Fibroblast of mammary gland (primary cell): ENCODE measurements around the gene KLF13.

ENCODE experiments used
- DNase-seq: peaks from one replicate; pipeline ENCODE4 v3.0.0-alpha.2; 2010; ENCODE audit warnings: low read depth
- H3K4me3 ChIP-seq: 2 replicates; pipeline ENCODE4 v1.5.1; 2011; ENCODE audit warnings: low read depth, mild to moderate bottlenecking, low read length, moderate library complexity; ENCODE audit not compliant: control insufficient read depth
- TF ChIP-seq, protein P1 (sequence below): conservative IDR thresholded peaks from 2 replicates; pipeline ENCODE4 v1.5.1; 2011; ENCODE audit warnings: low read depth, low read length, inconsistent platforms; ENCODE audit not compliant: control insufficient read depth, insufficient read depth

KLF13 gene

GRCh38 chr15:31307270-31308184 is 19.1 kb upstream of the KLF13 start:
- TF ChIP-seq, protein P1, sequence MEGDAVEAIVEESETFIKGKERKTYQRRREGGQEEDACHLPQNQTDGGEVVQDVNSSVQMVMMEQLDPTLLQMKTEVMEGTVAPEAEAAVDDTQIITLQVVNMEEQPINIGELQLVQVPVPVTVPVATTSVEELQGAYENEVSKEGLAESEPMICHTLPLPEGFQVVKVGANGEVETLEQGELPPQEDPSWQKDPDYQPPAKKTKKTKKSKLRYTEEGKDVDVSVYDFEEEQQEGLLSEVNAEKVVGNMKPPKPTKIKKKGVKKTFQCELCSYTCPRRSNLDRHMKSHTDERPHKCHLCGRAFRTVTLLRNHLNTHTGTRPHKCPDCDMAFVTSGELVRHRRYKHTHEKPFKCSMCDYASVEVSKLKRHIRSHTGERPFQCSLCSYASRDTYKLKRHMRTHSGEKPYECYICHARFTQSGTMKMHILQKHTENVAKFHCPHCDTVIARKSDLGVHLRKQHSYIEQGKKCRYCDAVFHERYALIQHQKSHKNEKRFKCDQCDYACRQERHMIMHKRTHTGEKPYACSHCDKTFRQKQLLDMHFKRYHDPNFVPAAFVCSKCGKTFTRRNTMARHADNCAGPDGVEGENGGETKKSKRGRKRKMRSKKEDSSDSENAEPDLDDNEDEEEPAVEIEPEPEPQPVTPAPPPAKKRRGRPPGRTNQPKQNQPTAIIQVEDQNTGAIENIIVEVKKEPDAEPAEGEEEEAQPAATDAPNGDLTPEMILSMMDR = no peak
- DNase-seq = no peak
- H3K4me3 ChIP-seq = no peak overlapping the region

DNA sequence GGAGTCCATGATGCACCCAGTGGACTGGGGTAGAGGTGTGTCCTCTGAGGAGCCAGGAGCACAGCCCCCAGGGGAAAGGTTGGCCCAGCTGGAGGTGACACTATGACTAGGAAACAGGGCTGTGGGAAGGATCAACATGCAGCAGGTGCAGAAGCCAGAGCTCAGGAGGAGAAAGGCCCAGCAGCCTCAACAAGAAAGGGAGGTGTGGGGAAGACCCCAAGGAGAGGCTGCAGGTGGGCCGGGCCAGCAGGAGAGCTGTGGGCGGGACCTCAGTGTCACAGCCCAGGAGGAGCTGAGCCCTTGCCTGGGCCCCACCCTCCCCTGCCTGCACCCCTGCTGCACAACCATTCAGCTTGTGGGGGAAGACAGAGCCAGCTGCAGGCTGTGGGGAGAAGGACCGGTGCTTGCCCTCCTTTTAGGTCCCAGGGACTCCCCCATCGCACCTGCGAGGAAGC is 18.4 kb upstream of the KLF13 start:
- TF ChIP-seq, protein P1 = no peak
- H3K4me3 ChIP-seq = no peak overlapping the region
- DNase-seq = no peak

- DNase-seq = no peak
- H3K4me3 ChIP-seq = no peak overlapping the region
- TF ChIP-seq, protein P1 = no peak
These were observed 16.6 kb upstream of the KLF13 start for GRCh38 chr15:31309893-31310606.

DNA sequence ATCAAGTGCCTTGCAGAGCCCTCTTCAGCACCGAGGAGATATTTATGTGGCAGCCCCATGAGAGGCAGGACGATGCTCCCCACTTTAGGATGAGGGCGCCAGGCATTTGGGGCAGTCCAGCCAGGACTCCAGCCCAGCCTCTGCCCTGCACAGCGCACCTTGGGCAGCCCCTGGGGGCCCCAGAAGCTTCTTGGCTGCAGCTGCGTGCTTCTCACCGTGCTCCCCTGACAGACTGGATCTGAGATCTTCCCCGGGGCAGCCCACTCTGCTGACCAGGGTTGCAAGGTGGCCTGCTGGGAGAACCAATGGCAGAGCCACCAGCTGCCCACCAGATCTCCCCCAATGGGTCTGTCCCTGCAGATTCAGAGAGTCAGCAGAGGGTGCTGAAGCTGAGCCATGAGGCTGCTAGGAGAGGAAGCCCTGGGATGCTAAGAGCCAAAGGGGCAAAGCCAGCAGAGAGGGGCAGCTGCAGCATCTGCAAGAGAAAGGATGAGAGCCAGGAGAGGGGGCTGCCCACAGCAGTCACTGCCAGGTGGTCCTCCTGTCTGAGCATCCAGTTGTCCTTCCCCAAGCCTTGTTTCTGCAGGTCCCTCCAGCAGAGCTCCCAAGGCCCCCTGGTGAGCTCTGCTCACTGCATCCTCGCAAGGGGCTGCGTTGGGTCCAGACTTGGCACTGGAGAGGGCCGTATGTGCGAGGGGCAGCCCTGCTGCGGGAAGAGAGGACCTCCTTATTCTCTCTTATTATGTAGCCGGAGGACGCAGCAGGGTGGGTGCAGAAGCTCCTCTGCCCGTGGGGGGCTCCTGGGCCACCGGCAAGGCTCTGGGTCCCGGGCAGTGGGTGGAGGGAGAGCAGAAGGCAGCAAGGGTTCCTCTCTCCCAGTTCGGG is 14.7 kb upstream of the KLF13 start:
- DNase-seq = no peak

DNA sequence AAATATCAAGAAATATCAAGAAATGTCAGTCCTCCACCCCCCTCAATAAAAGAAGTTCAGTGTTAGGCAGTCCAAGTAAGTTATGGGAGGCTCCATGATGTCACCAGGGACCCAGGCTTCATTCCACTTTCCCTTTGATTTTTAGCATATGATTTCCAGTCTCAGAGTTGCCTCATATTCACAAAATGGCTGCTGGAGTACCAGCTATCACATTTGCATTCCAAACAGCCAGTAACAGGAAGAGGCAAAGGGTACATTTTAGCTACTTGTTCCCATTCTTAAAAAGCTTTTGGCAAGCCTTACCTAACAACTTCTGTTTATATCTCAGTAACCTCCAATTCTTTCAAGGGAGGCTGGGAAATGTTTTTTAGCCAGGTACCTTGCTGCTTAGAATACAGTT is 13.4 kb upstream of the KLF13 start:
- DNase-seq = no peak
- no peak overlapping the region for H3K4me3 ChIP-seq
- TF ChIP-seq, protein P1 = no peak

More for the DNA sequence above, 14.7 kb upstream of the KLF13 start:
- TF ChIP-seq, protein P1 = no peak
- no peak overlapping the region for H3K4me3 ChIP-seq

DNA sequence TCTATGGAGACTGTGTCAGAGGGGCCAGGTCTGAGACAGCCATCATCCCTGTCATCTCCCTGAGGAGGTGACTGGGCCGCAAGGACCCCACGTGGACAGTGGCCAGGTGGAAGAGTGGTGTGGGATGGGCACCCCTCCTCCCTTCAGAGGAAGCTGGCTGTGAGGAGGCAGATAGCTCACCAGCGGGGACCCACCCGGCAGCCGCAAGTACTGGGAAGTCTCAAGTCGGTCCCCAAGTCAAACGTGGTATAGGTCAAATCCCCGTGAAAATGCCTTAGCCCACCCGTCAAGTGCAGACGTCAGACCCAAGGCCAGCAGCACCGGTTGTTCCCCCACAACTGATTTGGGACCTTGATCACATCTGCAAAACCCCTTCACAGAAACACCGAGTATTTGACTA is 12.3 kb upstream of the KLF13 start:
- TF ChIP-seq, protein P1 = no peak
- no peak for DNase-seq

More for the DNA sequence above, 12.3 kb upstream of the KLF13 start:
- no peak overlapping the region for H3K4me3 ChIP-seq
